MM.1S (cell line): ENCODE results near the gene CSH1.
"Not testable (repeated sequence)": the region's sequence is repeated elsewhere in the genome, so short reads cannot be mapped to it uniquely, and the experiment has no call there.

Source experiments
- DNase-seq: peaks from one replicate; pipeline ENCODE4 v3.0.0-alpha.2; 2015
- H2AFZ ChIP-seq: fragments of 300-600 bp; sonication (generic); 2 replicates; pipeline ENCODE4 v1.6.0; 2016; ENCODE audit warnings: antibody characterized with exemption, low read length
- H3F3A ChIP-seq: fragments of 300-600 bp; sonication (generic); 2 replicates; pipeline ENCODE4 v1.6.1; 2016; ENCODE audit warnings: mild to moderate bottlenecking, antibody characterized with exemption, low read length, moderate library complexity, mixed read lengths; ENCODE audit not compliant: insufficient read depth
- H3K27ac ChIP-seq: fragments of 300-600 bp; sonication (generic); 2 replicates; pipeline ENCODE4 v1.5.1; 2016; ENCODE audit warnings: mild to moderate bottlenecking, low read length
- H3K27me3 ChIP-seq: fragments of 300-600 bp; sonication (generic); replicated peaks from 2 replicates; pipeline ENCODE4 v1.6.0; 2016; ENCODE audit warnings: low read length; ENCODE audit not compliant: insufficient read depth
- H3K36me3 ChIP-seq: fragments of 300-600 bp; sonication (generic); replicated peaks from 2 replicates; pipeline ENCODE4 v1.6.1; 2016; ENCODE audit warnings: mild to moderate bottlenecking, low read length, mixed read lengths; ENCODE audit not compliant: insufficient read depth
- H3K4me1 ChIP-seq: fragments of 300-600 bp; sonication (generic); 2 replicates; pipeline ENCODE4 v1.6.1; 2016; ENCODE audit warnings: low read length, mixed read lengths
- H3K4me2 ChIP-seq: fragments of 300-600 bp; sonication (generic); 2 replicates; pipeline ENCODE4 v1.6.0; 2016; ENCODE audit warnings: low read depth, low read length
- H3K4me3 ChIP-seq: fragments of 300-600 bp; sonication (generic); 2 replicates; pipeline ENCODE4 v1.5.1; 2016; ENCODE audit warnings: low read length, mixed read lengths
- H3K79me2 ChIP-seq: fragments of 300-600 bp; sonication (generic); 2 replicates; pipeline ENCODE4 v1.6.1; 2016; ENCODE audit warnings: mixed run types, low read length, mixed read lengths
- H3K9ac ChIP-seq: fragments of 300-600 bp; sonication (generic); 2 replicates; pipeline ENCODE4 v1.6.1; 2016; ENCODE audit warnings: low read length, mixed read lengths
- H3K9me2 ChIP-seq: fragments of 300-600 bp; sonication (generic); replicated peaks from 2 replicates; pipeline ENCODE4 v1.6.1; 2016; ENCODE audit warnings: mild to moderate bottlenecking, low read length, mixed read lengths; ENCODE audit not compliant: insufficient read depth
- H3K9me3 ChIP-seq: fragments of 300-600 bp; sonication (generic); replicated peaks from 2 replicates; pipeline ENCODE4 v1.6.1; 2016; ENCODE audit warnings: mild to moderate bottlenecking, low read length, mixed read lengths; ENCODE audit not compliant: insufficient read depth
- H4K20me1 ChIP-seq: fragments of 300-600 bp; sonication (generic); 2 replicates; pipeline ENCODE4 v1.6.1; 2016; ENCODE audit warnings: mild to moderate bottlenecking, low read length, moderate library complexity, mixed read lengths; ENCODE audit not compliant: insufficient read depth
- CTCF ChIP-seq: fragments of 300-600 bp; sonication (generic); IDR thresholded peaks from 2 replicates; pipeline ENCODE4 v1.5.1; 2016; ENCODE audit warnings: antibody characterized with exemption, low read length, mixed read lengths
- EZH2 ChIP-seq: fragments of 300-600 bp; sonication (generic); optimal IDR thresholded peaks from 2 replicates; pipeline ENCODE3; 2017; ENCODE audit warnings: low read depth, mild to moderate bottlenecking, antibody characterized with exemption, low read length, mixed read lengths
- EZH2phosphoT487 ChIP-seq: fragments of 300-600 bp; sonication (generic); IDR thresholded peaks from 2 replicates; pipeline ENCODE4 v1.6.1; 2018; ENCODE audit warnings: antibody characterized with exemption, low read length

The CSH1 gene

GRCh38 chr17:63926164-63926563 lies 29.8 kb upstream of the CSH1 start:
- Histone ChIP-seq H2AFZ (no peak overlapping the region), H3K27ac (no peak overlapping the region), H3K36me3 (no peaks in the 10 kb centered on the region), H4K20me1 (no peaks in the 10 kb centered on the region), H3K79me2 (no peaks in the 10 kb centered on the region), H3K9me3 (no peaks in the 10 kb centered on the region), H3K4me2 (no peak overlapping the region), H3F3A (no peaks in the 10 kb centered on the region), H3K4me1 (no peaks in the 10 kb centered on the region), H3K9me2 (no peaks in the 10 kb centered on the region), H3K27me3 (no peaks in the 10 kb centered on the region), H3K4me3 (no peak overlapping the region), H3K9ac (no peak overlapping the region)
- no peak for TF ChIP-seq EZH2
- no peak for TF ChIP-seq EZH2phosphoT487
- TF ChIP-seq CTCF: no peak
- DNase-seq: no peak

- Histone ChIP-seq H3K79me2 (no peaks in the 10 kb centered on the region), H3K27me3 (no peaks in the 10 kb centered on the region), H3K4me1 (no peaks in the 10 kb centered on the region), H3K36me3 (no peaks in the 10 kb centered on the region), H3K9me3 (no peaks in the 10 kb centered on the region), H3K4me3 (no peak overlapping the region), H3K9ac (no peak overlapping the region), H3K4me2 (no peak overlapping the region), H2AFZ (no peak overlapping the region), H3K9me2 (no peaks in the 10 kb centered on the region), H3F3A (no peaks in the 10 kb centered on the region), H3K27ac (no peak overlapping the region), H4K20me1 (no peaks in the 10 kb centered on the region)
- TF ChIP-seq CTCF (no peak), EZH2phosphoT487 (no peak), EZH2 (no peak)
- DNase-seq: no peak
Observed at GRCh38 chr17:63925615-63926014, 29.2 kb upstream of the CSH1 start.

GRCh38 chr17:63922402-63922801 lies 26.0 kb upstream of the CSH1 start:
- H2AFZ ChIP-seq, H3K9ac ChIP-seq, H3K4me3 ChIP-seq, H3K27ac ChIP-seq, H4K20me1 ChIP-seq, H3K4me1 ChIP-seq, H3K27me3 ChIP-seq, H3K9me2 ChIP-seq, H3K36me3 ChIP-seq, H3K9me3 ChIP-seq, H3F3A ChIP-seq, DNase-seq, H3K79me2 ChIP-seq, H3K4me2 ChIP-seq: not testable (repeated sequence)

GRCh38 chr17:63920779-63921178 lies 24.4 kb upstream of the CSH1 start:
- not testable (repeated sequence) for H2AFZ ChIP-seq, H3K4me2 ChIP-seq, H3K4me3 ChIP-seq

GRCh38 chr17:63920050-63920449 lies 23.7 kb upstream of the CSH1 start:
- not testable (repeated sequence) for H3F3A ChIP-seq, H3K9me2 ChIP-seq, H3K4me1 ChIP-seq, H3K4me2 ChIP-seq, H3K27me3 ChIP-seq, H3K9me3 ChIP-seq, H3K9ac ChIP-seq, H3K4me3 ChIP-seq, H4K20me1 ChIP-seq, H3K36me3 ChIP-seq, H2AFZ ChIP-seq, DNase-seq, H3K27ac ChIP-seq, H3K79me2 ChIP-seq

More at GRCh38 chr17:63920779-63921178, 24.4 kb upstream of the CSH1 start:
- not testable (repeated sequence) for H4K20me1 ChIP-seq, H3F3A ChIP-seq, H3K4me1 ChIP-seq, H3K9me3 ChIP-seq, DNase-seq, H3K9ac ChIP-seq, H3K79me2 ChIP-seq, H3K9me2 ChIP-seq, H3K27ac ChIP-seq, H3K36me3 ChIP-seq, H3K27me3 ChIP-seq
